ENCODE measurements around the gene KLHL7.

KLHL7 gene

GRCh38 chr7:23208316-23208715 is 102.7 kb downstream of the KLHL7 start:
- H3K4me1 ChIP-seq (ENCODE audit: insufficient read depth, low read length, severe bottlenecking), result no peaks in the 10 kb centered on the region
- H3F3A ChIP-seq (ENCODE audit: insufficient read depth, low read length), result no peaks in the 10 kb centered on the region
- TF ChIP-seq CTCF (IDR thresholded peaks at IDR 0.05; ENCODE audit: low read length) (no peak), EZH2 (IDR thresholded peaks at IDR 0.05; ENCODE audit: borderline replicate concordance, low read length) (no peak)
- no peaks in the 10 kb centered on the region for H3K9me3 ChIP-seq (ENCODE audit: low read length)
- no peaks in the 10 kb centered on the region for H3K27me3 ChIP-seq (ENCODE audit: insufficient read depth, low read length)
- H4K20me1 ChIP-seq (ENCODE audit: insufficient read depth, low read length), result no peaks in the 10 kb centered on the region
- H3K27ac ChIP-seq (ENCODE audit: low read depth, low read length, poor library complexity, severe bottlenecking), result no peak overlapping the region
- no peak overlapping the region for H2AFZ ChIP-seq (ENCODE audit: low read length)
- peaks cover 8% of the 10 kb centered on the region; the same call in 1 of the 2 replicates for H3K36me3 ChIP-seq (ENCODE audit: insufficient read depth, low read length)
- no peak overlapping the region for H3K4me2 ChIP-seq (ENCODE audit: low read length)
- no peak overlapping the region for H3K9ac ChIP-seq (ENCODE audit: low read length)
- no peaks in the 10 kb centered on the region for H3K79me2 ChIP-seq (ENCODE audit: insufficient read depth, low read length)
- no peak overlapping the region for H3K4me3 ChIP-seq (ENCODE audit: low read depth, low read length, poor library complexity, severe bottlenecking)
- H3K9me2 ChIP-seq (ENCODE audit: low read depth, low read length), result no peaks in the 10 kb centered on the region

- H3K79me2 ChIP-seq (ENCODE audit: insufficient read depth, low read length), result no peaks in the 10 kb centered on the region
- no peaks in the 10 kb centered on the region for H3K4me1 ChIP-seq (ENCODE audit: insufficient read depth, low read length, severe bottlenecking)
- no peak overlapping the region for H3K9ac ChIP-seq (ENCODE audit: low read length)
- H3K27ac ChIP-seq (ENCODE audit: low read depth, low read length, poor library complexity, severe bottlenecking), result no peak overlapping the region
- H3K9me2 ChIP-seq (ENCODE audit: low read depth, low read length), result no peaks in the 10 kb centered on the region
- no peak overlapping the region for H2AFZ ChIP-seq (ENCODE audit: low read length)
- no peaks in the 10 kb centered on the region for H3F3A ChIP-seq (ENCODE audit: insufficient read depth, low read length)
- H3K9me3 ChIP-seq (ENCODE audit: low read length), result no peaks in the 10 kb centered on the region
- H3K4me2 ChIP-seq (ENCODE audit: low read length), result no peak overlapping the region
- H3K4me3 ChIP-seq (ENCODE audit: low read depth, low read length, poor library complexity, severe bottlenecking), result no peak overlapping the region
- no peaks in the 10 kb centered on the region for H4K20me1 ChIP-seq (ENCODE audit: insufficient read depth, low read length)
- no peaks in the 10 kb centered on the region for H3K27me3 ChIP-seq (ENCODE audit: insufficient read depth, low read length)
- H3K36me3 ChIP-seq (ENCODE audit: insufficient read depth, low read length), result no peaks in the 10 kb centered on the region
- TF ChIP-seq CTCF (IDR thresholded peaks at IDR 0.05; ENCODE audit: low read length) (no peak), EZH2 (IDR thresholded peaks at IDR 0.05; ENCODE audit: borderline replicate concordance, low read length) (no peak)
These were observed 104.9 kb downstream of the KLHL7 start for GRCh38 chr7:23210506-23210905.

- Histone ChIP-seq H3F3A (ENCODE audit: insufficient read depth, low read length) (no peaks in the 10 kb centered on the region), H3K9me2 (ENCODE audit: low read depth, low read length) (no peaks in the 10 kb centered on the region), H3K9me3 (ENCODE audit: low read length) (no peaks in the 10 kb centered on the region), H3K27ac (ENCODE audit: low read depth, low read length, poor library complexity, severe bottlenecking) (no peak overlapping the region), H3K4me2 (ENCODE audit: low read length) (no peak overlapping the region), H2AFZ (ENCODE audit: low read length) (no peak overlapping the region), H3K4me3 (ENCODE audit: low read depth, low read length, poor library complexity, severe bottlenecking) (no peak overlapping the region), H3K79me2 (ENCODE audit: insufficient read depth, low read length) (no peaks in the 10 kb centered on the region), H3K4me1 (ENCODE audit: insufficient read depth, low read length, severe bottlenecking) (no peaks in the 10 kb centered on the region), H3K36me3 (ENCODE audit: insufficient read depth, low read length) (no peaks in the 10 kb centered on the region), H4K20me1 (ENCODE audit: insufficient read depth, low read length) (no peaks in the 10 kb centered on the region), H3K9ac (ENCODE audit: low read length) (no peak overlapping the region), H3K27me3 (ENCODE audit: insufficient read depth, low read length) (no peaks in the 10 kb centered on the region)
- TF ChIP-seq CTCF (IDR thresholded peaks at IDR 0.05; ENCODE audit: low read length), result no peak
- TF ChIP-seq EZH2 (IDR thresholded peaks at IDR 0.05; ENCODE audit: borderline replicate concordance, low read length), result no peak
These were observed 106.0 kb downstream of the KLHL7 start for GRCh38 chr7:23211589-23211988.

Measured in OCI-LY1 (cell line).